IMR-90 (cell line): ENCODE results near the gene AFG3L2.

Experiments used
- CTCF ChIP-seq: conservative IDR thresholded peaks from 2 replicates; pipeline ENCODE4 v1.5.1; 2012; ENCODE audit warnings: mild to moderate bottlenecking, low read depth, low read length, improper control_type of control experiment
- POLR2A ChIP-seq: IDR thresholded peaks from 2 replicates; pipeline ENCODE4 v1.6.1; 2012; ENCODE audit warnings: mild to moderate bottlenecking, low read depth, low read length
- RAD21 ChIP-seq: IDR thresholded peaks from 2 replicates; pipeline ENCODE4 v1.6.1; 2012; ENCODE audit warnings: low read length, improper control_type of control experiment
- SMC3 ChIP-seq: fragments of 150-350 bp; IDR thresholded peaks from 2 replicates; pipeline ENCODE4 v1.6.1; 2016; ENCODE audit warnings: low read depth, mild to moderate bottlenecking, antibody characterized with exemption, low read length, moderate library complexity

GRCh38 chr18:12393510-12393909 is 16.5 kb upstream of the AFG3L2 start:
- no peak for TF ChIP-seq CTCF
- no peak for TF ChIP-seq POLR2A
- TF ChIP-seq SMC3 = no peak
- no peak for TF ChIP-seq RAD21
